ACC112 (cell line): ENCODE data around the gene COX10.

Source experiments
- H2AFZ ChIP-seq: fragments of 200-600 bp; sonication (generic); one replicate; pipeline ENCODE4 v1.6.0; 2017; ENCODE audit warnings: antibody characterized with exemption, low read length; ENCODE audit not compliant: unreplicated experiment
- H3K27ac ChIP-seq: fragments of 200-600 bp; sonication (generic); 2 replicates; pipeline ENCODE4 v1.5.1; 2014; ENCODE audit warnings: low read depth, mild to moderate bottlenecking, antibody characterized with exemption, low read length, moderate library complexity
- H3K27me3 ChIP-seq: fragments of 200-600 bp; sonication (generic); 2 replicates; pipeline ENCODE4 v1.6.1; 2014; ENCODE audit warnings: mild to moderate bottlenecking, antibody characterized with exemption, low read length, moderate library complexity, mixed read lengths; ENCODE audit not compliant: insufficient read depth
- H3K36me3 ChIP-seq: fragments of 200-600 bp; sonication (generic); 2 replicates; pipeline ENCODE4 v1.6.1; 2016; ENCODE audit warnings: mild to moderate bottlenecking, antibody characterized with exemption, low read length, moderate library complexity, mixed read lengths; ENCODE audit not compliant: insufficient read depth
- H3K4me1 ChIP-seq: fragments of 200-600 bp; sonication (generic); one replicate; pipeline ENCODE4 v1.6.1; 2016; ENCODE audit warnings: low read length, mixed read lengths; ENCODE audit not compliant: insufficient read depth, unreplicated experiment, control insufficient read depth
- H3K4me3 ChIP-seq: fragments of 200-600 bp; sonication (generic); 2 replicates; pipeline ENCODE4 v1.5.1; 2014; ENCODE audit warnings: mild to moderate bottlenecking, low read depth, low read length
- H3K79me2 ChIP-seq: fragments of 200-600 bp; sonication (generic); one replicate; pipeline ENCODE4 v1.6.0; 2016; ENCODE audit warnings: low read length; ENCODE audit not compliant: control insufficient read depth, unreplicated experiment, insufficient read depth

COX10 gene

DNA sequence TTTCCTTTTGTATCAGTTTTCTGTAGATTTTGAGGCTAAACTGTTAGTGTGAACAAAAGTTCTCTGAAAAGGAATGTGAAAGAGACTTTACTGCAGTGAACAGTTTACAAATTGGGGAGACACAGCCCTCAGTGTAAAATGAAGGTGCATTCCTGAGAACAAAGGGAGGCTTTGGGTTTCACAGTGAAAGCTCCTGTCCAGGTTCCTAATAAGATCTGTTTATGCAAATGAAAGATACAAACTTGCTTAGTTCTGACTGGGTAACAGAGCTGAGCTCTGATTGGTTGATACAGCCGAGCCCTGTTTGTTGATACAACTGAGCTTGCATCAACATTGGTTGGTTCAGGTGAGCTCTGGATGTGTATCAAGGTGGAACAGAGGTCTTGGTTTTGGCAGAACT, 175.7 kb downstream of the COX10 start:
- no peak overlapping the region for H3K27ac ChIP-seq
- H3K36me3 ChIP-seq: no peaks in the 10 kb centered on the region
- no peaks in the 10 kb centered on the region for H3K4me1 ChIP-seq
- H3K79me2 ChIP-seq: no peaks in the 10 kb centered on the region
- no peak overlapping the region for H2AFZ ChIP-seq
- H3K4me3 ChIP-seq: no peak overlapping the region
- H3K27me3 ChIP-seq: no peaks in the 10 kb centered on the region

- H2AFZ ChIP-seq: no peak overlapping the region
- no peaks in the 10 kb centered on the region for H3K4me1 ChIP-seq
- no peaks in the 10 kb centered on the region for H3K27me3 ChIP-seq
- H3K79me2 ChIP-seq: no peaks in the 10 kb centered on the region
- no peaks in the 10 kb centered on the region for H3K36me3 ChIP-seq
- no peak overlapping the region for H3K27ac ChIP-seq
- no peak overlapping the region for H3K4me3 ChIP-seq
Measured at GRCh38 chr17:14245629-14246028, 176.3 kb downstream of the COX10 start.
